BJ (cell line): ENCODE measurements around the gene NME8. TPM values are rescaled to one million over a fixed set of nuclear protein-coding genes. Genes with fewer than 3 reads are reported as not detected.

Experiments used
- CTCF ChIA-PET: fragments of 350-600 bp; formaldehyde crosslinking; extraction: SDS; loops from one replicate; lab custom pipeline; 2021; ENCODE audit warnings: antibody characterized with exemption, inconsistent platforms; lab: Yijun Ruan, JAX
- POLR2A ChIA-PET: fragments of 300-600 bp; sonication (Branson Sonifier 250); formaldehyde crosslinking; extraction: SDS; loops from one replicate; lab custom pipeline; 2021; ENCODE audit warnings: antibody characterized with exemption; lab: Charles Lee
- DNase-seq: peaks from one replicate; pipeline ENCODE4 v3.0.0-alpha.2; 2011; ENCODE audit warnings: low read depth
- H3K27me3 ChIP-seq: 2 replicates; pipeline ENCODE4 v1.6.0; 2011; ENCODE audit warnings: low read length; ENCODE audit not compliant: control insufficient read depth, insufficient read depth
- H3K36me3 ChIP-seq: 2 replicates; pipeline ENCODE4 v1.5.1; 2011; ENCODE audit warnings: low read length; ENCODE audit not compliant: control insufficient read depth, insufficient read depth
- H3K4me3 ChIP-seq: 2 replicates; pipeline ENCODE4 v1.5.1; 2011; ENCODE audit warnings: low read depth, mild to moderate bottlenecking, control low read depth, low read length
- polyA plus RNA-seq: library from polyadenylated mRNA; depleted of rRNA; stranded (reverse); fragments of >200 nt; gene quantifications from 2 replicates; pipeline ENCODE4 v1.2.3, GENCODE V29; 2011
- TF ChIP-seq, protein P1 (sequence below): IDR thresholded peaks from 2 replicates; pipeline ENCODE4 v1.5.1; 2011; ENCODE audit warnings: low read depth, mild to moderate bottlenecking, control low read depth, inconsistent platforms, low read length, moderate library complexity; ENCODE audit not compliant: insufficient read depth

The NME8 gene
- polyA plus RNA-seq, 1 experiment: not detected

- ChIA-PET CTCF (interaction anchor here (2.6 kb wide), 1 partner anchor 19 kb away, joined by 11 read pairs; no protein-coding TSS in a partner anchor), POLR2A (no interaction called here)
- Histone ChIP-seq H3K27me3 (peaks cover 10% of the 10 kb centered on the region), H3K36me3 (no peaks in the 10 kb centered on the region), H3K4me3 (peak within 1 kb of the TSS; percentile 41)
- DNase-seq: no peak
- TF ChIP-seq, protein P1, sequence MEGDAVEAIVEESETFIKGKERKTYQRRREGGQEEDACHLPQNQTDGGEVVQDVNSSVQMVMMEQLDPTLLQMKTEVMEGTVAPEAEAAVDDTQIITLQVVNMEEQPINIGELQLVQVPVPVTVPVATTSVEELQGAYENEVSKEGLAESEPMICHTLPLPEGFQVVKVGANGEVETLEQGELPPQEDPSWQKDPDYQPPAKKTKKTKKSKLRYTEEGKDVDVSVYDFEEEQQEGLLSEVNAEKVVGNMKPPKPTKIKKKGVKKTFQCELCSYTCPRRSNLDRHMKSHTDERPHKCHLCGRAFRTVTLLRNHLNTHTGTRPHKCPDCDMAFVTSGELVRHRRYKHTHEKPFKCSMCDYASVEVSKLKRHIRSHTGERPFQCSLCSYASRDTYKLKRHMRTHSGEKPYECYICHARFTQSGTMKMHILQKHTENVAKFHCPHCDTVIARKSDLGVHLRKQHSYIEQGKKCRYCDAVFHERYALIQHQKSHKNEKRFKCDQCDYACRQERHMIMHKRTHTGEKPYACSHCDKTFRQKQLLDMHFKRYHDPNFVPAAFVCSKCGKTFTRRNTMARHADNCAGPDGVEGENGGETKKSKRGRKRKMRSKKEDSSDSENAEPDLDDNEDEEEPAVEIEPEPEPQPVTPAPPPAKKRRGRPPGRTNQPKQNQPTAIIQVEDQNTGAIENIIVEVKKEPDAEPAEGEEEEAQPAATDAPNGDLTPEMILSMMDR: no peak; the same call in 1 of the 2 replicates
These were observed 72.0 kb downstream of the NME8 start, which contains the start of gene EPDR1 for GRCh38 chr7:37920305-37920848. EPDR1 (plus strand) TSS chr7:37920640; CDS start chr7:37920940, 300 bp downstream.

DNA sequence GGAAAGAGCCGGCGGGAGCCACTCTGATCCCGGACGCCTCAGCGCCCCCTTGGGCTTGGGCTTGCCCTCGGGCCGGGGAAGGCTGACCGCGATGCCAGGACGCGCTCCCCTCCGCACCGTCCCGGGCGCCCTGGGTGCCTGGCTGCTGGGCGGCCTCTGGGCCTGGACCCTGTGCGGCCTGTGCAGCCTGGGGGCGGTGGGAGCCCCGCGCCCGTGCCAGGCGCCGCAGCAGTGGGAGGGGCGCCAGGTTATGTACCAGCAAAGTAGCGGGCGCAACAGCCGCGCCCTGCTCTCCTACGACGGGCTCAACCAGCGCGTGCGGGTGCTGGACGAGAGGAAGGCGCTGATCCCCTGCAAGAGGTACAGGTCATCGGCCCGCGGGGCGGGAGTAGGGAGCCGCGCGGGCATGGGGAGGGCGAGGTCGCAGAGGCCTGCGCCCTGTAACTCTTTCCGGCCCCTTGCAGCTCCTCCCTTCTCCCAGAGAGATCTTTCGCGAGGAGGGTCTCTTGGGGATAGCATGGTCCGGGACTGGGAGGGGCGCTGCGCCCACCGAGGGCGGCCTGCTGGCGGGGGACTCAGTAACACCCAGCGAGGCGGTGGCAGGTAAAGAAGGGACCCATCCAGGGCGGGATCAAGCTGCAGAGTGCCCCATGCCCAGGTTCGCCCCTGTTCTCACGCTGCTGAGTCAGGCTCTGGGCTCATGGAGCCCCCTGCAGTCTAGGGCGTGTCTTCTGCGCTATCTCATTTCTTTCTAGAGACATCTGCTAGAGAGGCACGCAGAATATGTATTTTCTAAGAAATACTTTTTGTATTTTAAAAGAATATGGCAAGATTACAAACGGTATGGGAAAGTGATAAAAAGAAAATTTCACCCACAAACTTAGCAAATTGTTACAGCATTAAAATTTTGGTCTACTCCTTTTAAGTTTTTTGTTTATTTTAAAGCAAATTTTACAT, 72.7 kb downstream of the NME8 start:
- TF ChIP-seq, protein P1: peak; percentile 28
- DNase-seq: no peak
- POLR2A ChIA-PET: no interaction called here
- H3K4me3 ChIP-seq: peak overlapping the region; percentile 41
- CTCF ChIA-PET: interaction anchor here (1.4 kb wide), 1 partner anchor 79 kb away, joined by 3 read pairs; no protein-coding TSS in a partner anchor
- peaks cover 8% of the 10 kb centered on the region for H3K27me3 ChIP-seq
- H3K36me3 ChIP-seq: no peaks in the 10 kb centered on the region

DNA sequence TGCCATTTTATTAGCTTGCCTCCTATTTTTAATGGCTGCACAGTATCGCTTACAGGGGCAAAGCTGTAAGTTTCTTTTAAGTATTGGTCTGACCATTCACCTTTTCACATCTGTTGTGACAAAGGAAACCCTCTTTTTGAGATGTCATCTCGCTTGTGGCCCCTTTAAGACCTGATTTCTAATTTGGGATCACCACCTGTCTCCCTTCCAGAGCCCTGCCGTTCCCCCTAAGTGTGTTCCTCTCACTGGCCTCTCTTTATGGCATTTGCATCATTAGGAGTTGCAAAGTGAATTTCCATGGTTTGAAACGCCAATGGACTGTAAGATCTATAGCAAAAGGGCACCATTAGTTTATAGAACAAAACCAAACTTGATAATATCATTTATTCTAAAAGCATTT, 73.5 kb downstream of the NME8 start:
- Histone ChIP-seq H3K27me3 (peaks cover 5% of the 10 kb centered on the region), H3K36me3 (no peaks in the 10 kb centered on the region), H3K4me3 (no peak overlapping the region)
- TF ChIP-seq, protein P1: no peak
- ChIA-PET POLR2A (no interaction called here), CTCF (interaction anchor here (1.4 kb wide), 1 partner anchor 79 kb away, joined by 3 read pairs; no protein-coding TSS in a partner anchor)
- DNase-seq: no peak

DNA sequence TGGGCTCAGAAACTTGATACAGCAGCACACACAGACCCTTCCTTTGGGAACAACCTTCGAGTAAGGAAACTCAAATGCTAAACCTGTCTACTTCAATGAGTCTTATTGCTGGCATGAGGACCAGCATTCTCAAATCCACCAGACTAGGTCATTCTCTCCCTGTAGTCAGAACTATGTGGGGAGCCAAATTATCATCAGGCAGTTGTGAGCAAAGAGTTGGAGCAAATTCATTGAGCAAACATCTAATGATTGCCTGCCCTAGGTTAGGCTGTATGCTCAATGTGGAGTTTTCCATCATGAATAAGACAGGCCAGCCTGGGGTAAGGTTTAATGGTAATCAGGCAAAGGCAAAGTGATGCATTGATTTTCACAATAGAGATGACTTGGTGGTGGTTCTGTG, 75.6 kb downstream of the NME8 start:
- CTCF ChIA-PET: no interaction called here
- TF ChIP-seq, protein P1: no peak
- Histone ChIP-seq H3K27me3 (peaks cover 2% of the 10 kb centered on the region; the same call in 1 of the 2 replicates), H3K36me3 (no peaks in the 10 kb centered on the region), H3K4me3 (no peak overlapping the region)
- no peak for DNase-seq
- POLR2A ChIA-PET: no interaction called here

GRCh38 chr7:37924491-37925041, 76.2 kb downstream of the NME8 start:
- no peaks in the 10 kb centered on the region for H3K36me3 ChIP-seq
- H3K27me3 ChIP-seq: no peaks in the 10 kb centered on the region
- CTCF ChIA-PET: no interaction called here
- DNase-seq: no peak
- TF ChIP-seq, protein P1: no peak
- POLR2A ChIA-PET: no interaction called here
- H3K4me3 ChIP-seq: no peak overlapping the region
